GM18505 (cell line): ENCODE data around the gene TEX9.
"Not testable (repeated sequence)": the region's sequence is repeated elsewhere in the genome, so short reads cannot be mapped to it uniquely, and the experiment has no call there.

ENCODE experiments used
- ATAC-seq: cut with Tn5 transposase; IDR thresholded peaks from one replicate; pipeline ENCODE4 v1.9.1; 2021; ENCODE audit not compliant: unreplicated experiment
- POLR2A ChIP-seq: IDR thresholded peaks from 4 replicates; pipeline ENCODE4 v1.6.1; 2011; ENCODE audit warnings: borderline replicate concordance; ENCODE audit not compliant: insufficient read depth, insufficient read length; ENCODE audit errors: extremely low read depth

Gene TEX9

DNA sequence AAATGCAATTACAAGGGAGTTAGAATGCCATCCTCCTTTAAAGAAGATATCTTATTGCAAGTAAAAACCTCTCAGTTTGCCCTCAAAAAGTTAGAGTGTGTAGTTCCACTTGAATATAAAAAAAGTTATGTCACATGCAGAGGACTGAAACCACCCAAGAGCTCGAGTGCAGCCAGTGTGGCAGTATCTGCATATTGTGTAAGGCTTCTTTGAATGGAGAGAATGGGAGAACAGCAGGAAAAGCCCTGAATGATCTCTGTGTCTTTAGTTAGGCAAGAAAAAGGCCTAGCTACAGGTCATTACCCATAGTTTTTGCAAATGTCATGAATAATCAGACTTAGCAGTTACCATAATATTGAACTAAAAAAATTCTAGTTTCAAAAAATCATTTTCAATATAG, 13.9 kb upstream of the TEX9 start:
- TF ChIP-seq POLR2A = no peak
- no peak for ATAC-seq

DNA sequence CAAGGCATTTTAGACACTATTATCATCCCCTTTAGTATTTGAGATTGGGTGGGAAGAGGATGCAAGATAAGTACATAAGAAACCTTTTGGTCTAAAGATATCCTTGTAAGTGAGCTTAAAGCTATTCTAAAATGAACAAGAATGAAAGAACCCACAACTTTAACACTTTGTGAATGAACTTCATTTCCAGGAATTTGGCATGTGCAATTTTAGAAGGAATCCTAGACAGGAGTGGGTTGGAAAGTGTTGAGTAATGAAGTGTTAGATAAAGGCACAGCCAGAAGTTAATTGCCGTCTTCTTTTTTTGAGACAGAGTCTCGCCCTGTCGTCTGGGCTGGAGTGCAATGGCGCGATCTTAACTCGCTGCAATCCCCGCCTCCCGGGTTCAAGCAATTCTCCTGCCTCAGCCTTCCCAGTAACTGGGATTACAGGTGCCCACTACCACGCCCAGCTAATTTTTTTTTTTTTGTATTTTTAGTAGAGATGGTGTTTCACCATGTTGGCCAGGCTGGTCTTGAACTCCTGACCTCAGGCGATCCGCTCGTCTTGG, 13.2 kb upstream of the TEX9 start:
- no peak for TF ChIP-seq POLR2A
- ATAC-seq = no peak

DNA sequence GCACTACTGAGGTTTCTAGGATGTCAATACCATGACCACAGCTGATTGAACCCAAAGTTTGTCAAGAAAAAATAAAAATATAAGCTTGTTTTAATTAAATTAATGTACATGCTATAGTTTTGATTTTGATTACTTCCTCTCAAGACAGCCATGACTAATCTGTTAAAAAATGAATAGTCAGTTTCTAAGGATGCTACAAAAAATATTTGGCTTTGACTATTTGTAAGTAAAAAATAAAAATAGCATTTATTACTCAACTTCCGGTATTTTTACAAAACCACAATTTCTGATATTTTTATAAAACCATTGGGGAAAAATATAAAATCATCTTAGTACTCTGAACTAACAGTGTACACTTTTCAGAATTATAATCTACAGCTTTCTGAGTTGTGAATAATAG, 12.1 kb upstream of the TEX9 start:
- TF ChIP-seq POLR2A = no peak
- no peak for ATAC-seq

DNA sequence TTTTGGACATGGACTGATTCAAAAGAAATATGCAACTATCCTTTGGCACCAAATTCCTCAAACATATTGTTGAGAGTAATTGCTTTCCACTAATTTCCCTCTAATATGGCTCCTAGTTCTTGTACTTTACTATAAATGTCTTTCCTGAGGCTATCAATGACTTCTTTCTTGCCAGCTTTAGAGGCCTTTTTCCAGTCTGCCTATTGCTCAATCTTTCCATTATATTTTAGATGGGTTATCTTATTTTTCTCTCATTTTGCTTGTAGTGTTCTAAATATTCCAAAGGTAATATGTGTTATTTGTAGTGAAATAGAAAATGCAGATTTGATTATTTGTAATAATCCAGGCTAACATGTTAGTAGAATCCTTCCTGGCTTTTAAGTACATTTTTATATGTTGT, 11.5 kb upstream of the TEX9 start:
- ATAC-seq = no peak
- TF ChIP-seq POLR2A = no peak

DNA sequence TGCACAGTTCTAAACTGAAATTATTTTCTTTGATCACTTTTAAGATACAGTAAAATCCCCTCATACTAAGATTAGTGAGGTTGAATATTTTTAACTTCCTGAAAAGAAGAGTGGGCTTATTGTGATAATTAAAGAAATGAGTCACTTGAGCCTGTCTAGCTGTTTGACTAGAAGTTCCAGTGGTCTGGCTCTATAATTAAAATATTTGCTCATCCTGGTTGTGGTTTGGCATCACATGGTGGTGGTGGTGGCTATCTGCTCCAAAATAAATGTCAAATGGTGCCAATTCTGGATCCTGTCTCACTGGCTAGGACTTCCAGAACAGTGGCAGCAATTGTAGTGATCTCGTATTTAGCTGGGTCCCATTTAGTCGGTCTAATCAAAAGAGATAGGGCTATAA, 8.6 kb upstream of the TEX9 start:
- no peak for TF ChIP-seq POLR2A
- ATAC-seq = peak; percentile 71

DNA sequence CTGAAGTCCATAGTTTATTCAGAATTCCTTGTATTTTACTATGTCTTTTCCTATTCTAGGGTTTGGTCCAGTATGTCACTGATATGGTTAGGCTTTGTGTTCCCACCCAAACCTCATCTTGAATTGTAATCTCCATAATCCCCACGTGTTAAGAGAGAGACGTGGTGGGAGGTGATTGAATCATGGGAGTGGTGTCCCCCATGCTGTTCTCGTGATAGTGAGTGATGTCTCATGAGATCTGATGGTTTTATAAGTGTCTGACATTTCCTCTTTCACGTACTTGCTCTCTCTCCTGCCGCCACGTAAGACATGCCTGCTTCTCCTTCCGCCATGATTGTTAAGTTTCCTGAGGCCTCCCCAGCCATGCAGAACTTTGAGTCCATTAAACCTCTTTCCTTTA, 6.6 kb upstream of the TEX9 start:
- no peak for TF ChIP-seq POLR2A
- no peak for ATAC-seq

DNA sequence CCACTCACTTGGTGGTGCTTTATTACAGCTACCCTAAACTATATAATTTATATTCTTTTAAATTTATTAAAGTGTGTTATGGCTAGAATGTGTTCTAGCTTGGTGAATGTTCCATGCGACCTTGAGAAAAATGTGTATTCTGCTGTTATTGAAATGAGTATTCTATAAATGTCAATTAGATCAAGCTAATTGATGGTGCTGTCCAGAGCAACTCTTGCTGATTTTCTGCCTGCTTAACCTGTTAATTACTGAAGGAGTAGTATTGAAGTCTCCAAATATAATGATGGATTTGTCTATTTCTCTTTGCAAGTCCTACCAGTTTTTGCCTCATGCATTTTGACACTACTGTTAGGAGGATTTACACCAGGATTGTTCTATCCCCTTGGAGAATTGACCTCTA, 3.2 kb upstream of the TEX9 start:
- no peak for TF ChIP-seq POLR2A
- ATAC-seq = no peak

DNA sequence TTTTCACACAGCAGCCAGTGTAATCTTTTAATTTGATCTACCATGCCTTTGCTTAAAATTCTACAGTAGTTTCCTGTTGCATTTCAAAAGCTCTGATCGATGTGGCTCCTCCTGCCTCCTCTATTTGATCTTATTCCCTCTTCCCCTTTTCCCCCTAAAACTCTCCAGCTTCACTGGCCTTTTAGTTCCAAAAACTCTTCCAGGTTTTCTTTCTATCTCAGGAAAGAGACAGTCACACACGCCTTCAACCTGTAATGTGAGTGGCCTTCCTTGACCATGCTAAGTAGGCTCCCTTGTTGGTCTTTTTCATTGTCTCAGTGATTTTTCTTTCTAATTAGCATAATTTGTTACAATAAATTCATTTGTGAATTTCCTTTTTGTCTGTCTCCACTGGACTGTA, 985 bp downstream of the TEX9 start:
- no peak for TF ChIP-seq POLR2A
- ATAC-seq = no peak

DNA sequence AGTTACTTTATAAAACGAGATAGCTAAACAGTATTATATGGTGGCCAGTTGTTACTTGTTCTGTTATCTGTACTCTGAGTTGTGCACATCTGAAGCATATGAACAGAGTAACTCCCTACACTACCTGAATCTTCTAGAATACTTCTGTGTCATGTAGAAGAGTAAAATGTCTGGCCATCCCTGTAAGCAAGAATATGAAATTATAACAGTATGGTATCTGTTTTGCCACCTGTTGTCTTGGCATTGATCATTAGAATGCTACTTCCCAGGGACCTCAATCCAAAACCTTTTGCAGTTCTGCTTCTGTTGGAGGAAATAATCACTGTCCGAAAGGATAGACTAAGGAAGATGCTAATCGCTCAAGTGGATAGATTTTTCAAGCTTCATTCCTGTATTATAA, 1.9 kb downstream of the TEX9 start:
- ATAC-seq = no peak
- TF ChIP-seq POLR2A = no peak

DNA sequence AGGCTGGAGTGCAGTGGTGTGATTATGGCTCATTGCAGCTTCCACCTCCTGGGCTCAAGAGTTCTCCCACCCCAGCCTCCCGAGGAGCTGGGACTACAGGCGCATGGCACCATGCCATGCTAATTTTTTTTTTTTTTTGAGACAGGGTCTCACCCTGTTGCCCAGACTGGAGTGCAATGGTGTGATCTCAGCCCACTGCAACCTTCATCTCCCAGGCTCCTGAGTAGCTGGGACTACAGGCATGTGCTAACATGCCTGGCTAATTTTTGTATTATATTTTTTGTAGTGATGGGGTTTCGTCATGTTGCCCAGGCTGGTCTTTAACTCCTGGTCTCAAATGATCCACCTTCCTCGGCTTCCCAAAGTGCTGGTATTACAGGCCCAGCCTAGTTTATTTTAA, 4.0 kb downstream of the TEX9 start:
- peak; percentile 19 for TF ChIP-seq POLR2A
- ATAC-seq = no peak

DNA sequence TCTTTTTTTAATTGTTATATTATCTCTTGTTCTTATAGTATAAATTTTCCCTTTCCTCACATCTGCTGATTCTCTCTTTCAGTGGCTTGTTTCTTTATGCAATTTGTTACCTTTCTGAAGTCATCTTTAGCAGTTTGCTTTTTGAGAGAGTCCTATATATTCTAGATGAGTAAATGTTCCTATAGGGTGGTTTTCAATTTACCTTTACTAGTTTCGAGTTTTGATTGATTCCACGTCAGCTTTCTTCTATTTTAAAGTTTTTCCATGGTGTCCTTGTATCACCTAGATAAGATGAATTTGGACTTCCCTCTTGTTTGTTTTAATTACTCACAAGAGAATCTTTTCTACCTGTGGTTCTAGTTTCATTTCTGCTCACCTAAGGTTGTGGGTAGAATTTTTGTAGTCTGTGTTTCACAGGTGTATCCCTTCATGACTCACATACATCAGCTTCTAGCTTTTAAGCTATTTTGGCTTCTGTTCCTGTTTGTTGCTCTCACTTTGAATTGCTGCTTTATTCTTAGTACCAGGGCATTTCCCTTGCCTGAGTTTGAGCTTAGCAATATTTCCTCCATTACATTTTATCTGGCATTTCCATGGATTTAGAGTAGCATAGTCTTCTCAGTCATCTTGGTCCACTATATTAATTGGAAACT, 6.4 kb downstream of the TEX9 start:
- no peak for TF ChIP-seq POLR2A
- peak; percentile 81 for ATAC-seq

DNA sequence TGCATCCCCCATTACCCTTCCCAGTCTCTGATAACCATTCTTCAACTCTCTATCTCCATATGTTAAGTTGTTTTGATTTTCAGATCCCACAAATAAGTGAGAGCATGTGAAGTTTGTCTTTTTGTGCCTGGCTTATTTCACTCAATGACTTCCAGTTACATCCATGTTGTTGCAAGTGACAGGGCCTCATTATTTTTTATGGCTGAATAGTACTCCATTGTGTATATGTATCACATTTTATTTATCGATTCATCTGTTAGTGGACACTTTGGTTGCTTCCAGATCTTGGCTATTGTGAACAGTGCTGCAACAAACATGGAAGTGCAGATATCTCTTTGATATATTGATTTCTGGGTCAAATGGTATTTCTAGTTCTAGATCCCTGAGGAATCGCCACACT, 9.5 kb downstream of the TEX9 start:
- ATAC-seq = not testable (repeated sequence)

DNA sequence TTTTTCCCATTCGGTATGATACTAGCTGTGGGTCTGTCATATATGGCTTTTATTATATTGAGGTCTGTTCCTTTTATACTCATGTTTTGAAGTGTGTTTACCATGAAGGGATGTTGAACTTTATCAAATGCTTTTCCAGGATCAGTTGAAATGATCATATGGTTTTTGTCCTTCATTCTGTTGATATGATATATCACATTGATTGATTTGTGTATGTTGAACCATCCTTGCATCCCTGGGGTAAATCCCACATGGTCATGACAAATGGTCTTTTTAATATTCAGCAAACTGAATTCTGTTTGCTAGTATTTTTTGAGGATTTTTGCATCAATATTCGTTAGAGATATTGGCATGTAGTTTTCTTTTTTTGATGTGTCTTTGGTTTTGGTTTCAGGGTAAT, 12.6 kb downstream of the TEX9 start:
- ATAC-seq = not testable (repeated sequence)

DNA sequence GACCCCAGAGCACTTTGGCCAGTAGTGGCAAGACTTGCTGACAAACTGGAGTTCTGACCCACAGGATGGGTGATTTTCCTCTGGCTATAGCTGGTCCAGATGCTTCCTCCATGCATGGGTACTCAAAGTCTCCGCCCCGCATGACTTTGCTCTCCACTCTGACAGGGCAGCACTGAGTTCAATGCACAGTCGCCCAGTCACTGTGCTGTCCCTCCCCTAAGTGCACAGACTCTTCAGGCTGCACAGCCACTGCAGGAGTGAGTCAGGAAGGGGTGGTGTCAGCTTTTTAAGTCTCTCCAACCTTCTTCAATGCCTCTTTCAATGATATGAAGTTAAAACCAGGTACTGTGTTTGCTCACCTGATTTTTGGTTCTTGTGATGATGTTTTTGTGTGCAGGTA, 17.8 kb downstream of the TEX9 start:
- no peak for TF ChIP-seq POLR2A
- no peak for ATAC-seq

DNA sequence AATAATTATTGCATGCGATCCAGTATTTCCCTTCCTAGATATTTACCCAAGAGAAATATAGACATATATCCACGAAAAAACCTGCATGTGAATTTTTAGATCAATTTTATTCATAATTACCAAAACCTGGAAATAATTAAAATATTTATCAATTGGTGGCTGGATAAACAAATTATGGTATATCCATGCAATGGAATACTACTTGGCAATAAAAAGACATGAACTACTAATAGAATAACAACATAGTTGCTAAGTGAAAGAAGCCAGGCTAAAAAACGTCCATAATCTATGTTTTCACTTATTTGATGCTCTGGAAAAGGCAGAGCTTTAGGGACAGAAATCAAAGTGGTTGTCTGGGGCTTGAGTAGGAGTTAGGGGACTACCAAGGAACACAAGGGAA, 20.7 kb downstream of the TEX9 start:
- no peak for ATAC-seq
- no peak for TF ChIP-seq POLR2A
